GM12878 (cell line): Measurements from ENCODE around the gene MGLL. TPM values are rescaled to one million over a fixed set of nuclear protein-coding genes. Genes with fewer than 3 reads are reported as not detected.

Experiments used
- ATAC-seq: fragments of 200-7000 bp; cut with Tn5 transposase; 3 replicates; pipeline ENCODE4 v1.9.1; 2020; ENCODE audit warnings: mild to moderate bottlenecking, moderate library complexity
- BruUV-seq: library from RNA; stranded (reverse); fragments of 400-500 nt; replicated peaks from 2 replicates; lab custom pipeline; 2021; lab: Mats Ljungman, UMichigan
- CTCF ChIA-PET: fragments of 300-600 bp; sonication (Branson Sonifier 250); formaldehyde crosslinking; extraction: SDS; loops from one replicate; lab custom pipeline; 2021; ENCODE audit warnings: inconsistent platforms; lab: Yijun Ruan, JAX
- POLR2A ChIA-PET: fragments of 350-600 bp; formaldehyde crosslinking; extraction: SDS; loops from one replicate; lab custom pipeline; 2021; ENCODE audit warnings: inconsistent platforms; lab: Charles Lee
- RAD21 ChIA-PET: fragments of 300-600 bp; sonication (Branson Sonifier 250); formaldehyde crosslinking; loops from one replicate; lab custom pipeline; 2023; ENCODE audit warnings: antibody characterized with exemption; ENCODE audit not compliant: unreplicated experiment; lab: Charles Lee
- SMC1A ChIA-PET: fragments of 300-600 bp; sonication (Branson Sonifier 250); formaldehyde crosslinking; loops from one replicate; lab custom pipeline; 2023; ENCODE audit not compliant: unreplicated experiment, uncharacterized antibody; lab: Charles Lee
- DNase-seq: peaks from one replicate; pipeline ENCODE4 v3.0.0-alpha.2; 2011; ENCODE audit warnings: low read depth, low spot score
- FAIRE-seq: peaks from 3 replicates; lab custom pipeline; 2011; peaks lifted over from hg19 to GRCh38; lab: Jason Lieb, UNC
- H2AFZ ChIP-seq: 2 replicates; pipeline ENCODE4 v1.6.0; 2011; ENCODE audit warnings: low read depth, low read length, control low read depth; ENCODE audit not compliant: control insufficient read depth
- H3K27ac ChIP-seq: 2 replicates; pipeline ENCODE4 v1.5.1; 2011; ENCODE audit warnings: control low read depth; ENCODE audit not compliant: control insufficient read depth, insufficient read depth
- H3K27me3 ChIP-seq, 2 experiments: replicated peaks in 1 of 2; 2 replicates each; pipeline versions ENCODE4 v1.6.0 to v1.6.1; 2011; ENCODE audit warnings: low read length in 1 of 2; ENCODE audit not compliant: control insufficient read depth in 2 of 2, insufficient read depth in 2 of 2
- H3K36me3 ChIP-seq, 2 experiments: 2 replicates each; pipeline ENCODE4 v1.5.1; 2011; ENCODE audit warnings: low read length in 1 of 2; ENCODE audit not compliant: control insufficient read depth in 2 of 2, insufficient read depth in 2 of 2
- H3K4me1 ChIP-seq: 2 replicates; pipeline ENCODE4 v1.6.1; 2011; ENCODE audit warnings: mild to moderate bottlenecking, low read length, moderate library complexity, mixed read lengths; ENCODE audit not compliant: control insufficient read depth, insufficient read depth
- H3K4me2 ChIP-seq: 2 replicates; pipeline ENCODE4 v1.6.0; 2011; ENCODE audit warnings: control low read depth; ENCODE audit not compliant: control insufficient read depth, insufficient read depth
- H3K4me3 ChIP-seq: fragments of 200-600 bp; sonication (generic); 2 replicates; pipeline ENCODE4 v1.5.1; 2016
- H3K79me2 ChIP-seq: 2 replicates; pipeline ENCODE4 v1.6.0; 2011; ENCODE audit warnings: low read length; ENCODE audit not compliant: control insufficient read depth, insufficient read depth
- H3K9ac ChIP-seq: 2 replicates; pipeline ENCODE4 v1.8.0; 2011; ENCODE audit warnings: low read length, control low read depth, mixed read lengths; ENCODE audit not compliant: control insufficient read depth, insufficient read depth
- H3K9me3 ChIP-seq: replicated peaks from 3 replicates; pipeline ENCODE4 v1.5.1; 2011; ENCODE audit warnings: mild to moderate bottlenecking, low read length; ENCODE audit not compliant: control insufficient read depth, insufficient read depth
- H4K20me1 ChIP-seq: 2 replicates; pipeline ENCODE4 v1.6.0; 2011; ENCODE audit not compliant: control insufficient read depth, insufficient read depth
- EED ChIP-seq: sonication (generic); IDR thresholded peaks from 2 replicates; pipeline ENCODE4 v1.6.1; 2016; ENCODE audit warnings: antibody characterized with exemption, low read depth
- EZH2 ChIP-seq: IDR thresholded peaks from 2 replicates; pipeline ENCODE4 v1.6.1; 2012; ENCODE audit warnings: low read depth, mild to moderate bottlenecking, control low read depth, inconsistent platforms, low read length, borderline replicate concordance; ENCODE audit not compliant: control insufficient read depth
- GABPA ChIP-seq: IDR thresholded peaks from 2 replicates; pipeline ENCODE4 v1.6.1; 2014; ENCODE audit warnings: antibody characterized with exemption, low read depth, mild to moderate bottlenecking, inconsistent platforms
- JUND ChIP-seq: IDR thresholded peaks from 2 replicates; pipeline ENCODE4 v1.6.1; 2012; ENCODE audit warnings: low read depth, mild to moderate bottlenecking, low read length, improper control_type of control experiment, moderate library complexity
- MXI1 ChIP-seq: fragments of 150-350 bp; IDR thresholded peaks from 2 replicates; pipeline ENCODE4 v1.6.1; 2011; ENCODE audit warnings: low read depth, mild to moderate bottlenecking, inconsistent platforms, low read length, improper control_type of control experiment
- RFX5 ChIP-seq: IDR thresholded peaks from 2 replicates; pipeline ENCODE4 v1.6.1; 2011; ENCODE audit warnings: low read depth, low read length, improper control_type of control experiment
- ZNF622 ChIP-seq: fragments of 450-650 bp; IDR thresholded peaks from 2 replicates; pipeline ENCODE4 v1.6.1; 2017; ENCODE audit warnings: mild to moderate bottlenecking, inconsistent platforms
- ZSCAN29 ChIP-seq: fragments of 450-650 bp; IDR thresholded peaks from 2 replicates; pipeline ENCODE4 v1.6.1; 2017; ENCODE audit warnings: mild to moderate bottlenecking, moderate library complexity
- in situ Hi-C: fragments of 300-500 bp; cut with MboI; formaldehyde crosslinking; loops from 9 replicates; pipeline ENCODE4 v1.14.3; 2018; ENCODE audit warnings: mixed read lengths
- intact Hi-C: fragments of 100-400 bp; cut with micrococcal nuclease; formaldehyde crosslinking; loops from one replicate; pipeline ENCODE4 v1.14.2; 2022; ENCODE audit not compliant: unreplicated experiment
- polyA plus RNA-seq, 11 experiments: library from polyadenylated mRNA; depleted of rRNA in 4 of 11; unstranded in 6 of 11; stranded (reverse) in 5 of 11; fragments of >200 nt; fragmentation: Nextera tagmentation in 4 of 11; fragmentation: Illumina TruSeq in 1 of 11; extraction: Ambion mirVana in 4 of 11; extraction: Trizol in 1 of 11; gene quantifications; 1 replicate in 1 of 11; 2 replicates in 10 of 11; pipeline versions ENCODE4 v1.2.1 to v1.2.3, GENCODE V29; 2011 to 2016; ENCODE audit warnings: inconsistent platforms in 2 of 11, missing spikeins in 2 of 11, low read depth in 1 of 11
- total RNA-seq, 4 experiments: library from RNA; depleted of rRNA in 3 of 4; stranded (reverse); fragments of >200 nt in 3 of 4; fragmentation: Illumina TruSeq in 1 of 4; extraction: Trizol in 1 of 4; gene quantifications; 2 replicates each; pipeline versions ENCODE4 v1.2.1 to v1.2.3, GENCODE V29; 2013 to 2021
- TF ChIP-seq, protein P1 (sequence below): fragments of 450-650 bp; IDR thresholded peaks from 2 replicates; pipeline ENCODE4 v1.6.1; 2018; ENCODE audit warnings: mild to moderate bottlenecking, low read depth, moderate library complexity; ENCODE audit not compliant: partially characterized antibody
- TF ChIP-seq, protein P2 (sequence below): IDR thresholded peaks from 2 replicates; pipeline ENCODE4 v1.6.1; 2012; ENCODE audit warnings: low read depth, low read length, improper control_type of control experiment
- TF ChIP-seq, protein P3 (sequence below): fragments of 450-650 bp; IDR thresholded peaks from 2 replicates; pipeline ENCODE4 v1.6.1; 2017; ENCODE audit warnings: antibody characterized with exemption, mild to moderate bottlenecking, moderate library complexity
- TF ChIP-seq, protein P4 (sequence below): IDR thresholded peaks from 2 replicates; pipeline ENCODE4 v1.6.1; 2011; ENCODE audit warnings: borderline replicate concordance, low read depth, mild to moderate bottlenecking, moderate library complexity, mixed read lengths, low read length; ENCODE audit not compliant: insufficient read depth; ENCODE audit errors: extremely low read length

The MGLL gene
- total and polyA plus RNA-seq, 10 of the 15 experiments (the other 5 are each of a cell fraction or from before 2014, with no cell fraction given), result 44.9 to 177 (median 72.9) TPM

DNA sequence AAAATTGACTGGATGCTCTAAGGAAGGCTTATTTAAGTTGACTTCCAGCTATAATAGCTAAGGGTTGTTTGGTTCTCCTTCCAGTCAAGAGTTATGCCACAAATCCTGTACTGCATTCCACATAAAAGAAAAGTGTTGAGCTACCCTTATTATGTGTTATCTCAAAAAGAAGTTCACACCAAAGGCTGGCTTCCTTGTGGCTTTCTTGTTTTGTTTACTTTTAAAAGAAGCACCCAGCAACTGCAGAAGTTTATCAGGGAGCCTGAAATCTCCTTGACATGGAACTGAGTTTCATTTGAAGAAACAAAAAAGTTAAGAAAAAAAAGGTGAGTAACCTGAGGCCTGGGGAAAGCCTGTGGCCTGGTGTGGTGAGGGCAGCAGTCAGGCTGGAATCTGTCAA is 10.2 kb downstream of the MGLL start:
- H4K20me1 ChIP-seq, result no peaks in the 10 kb centered on the region
- H3K36me3 ChIP-seq, result peaks cover 31 to 41% of the 10 kb centered on the region in 2 experiments
- ChIA-PET POLR2A (interaction anchor here (1.3 to 2.8 kb wide), 3 partner anchors 8 to 61 kb away, joined by 3 to 13 read pairs (median 4); no protein-coding TSS in a partner anchor), SMC1A (interaction anchor here (0.6 to 0.9 kb wide), 3 partner anchors 9 to 115 kb away, joined by 3 to 4 read pairs (median 3); no protein-coding TSS in a partner anchor), RAD21 (interaction anchor here (1.8 kb wide), 1 partner anchor 21 kb away, joined by 5 read pairs; no protein-coding TSS in a partner anchor)
- in situ Hi-C loops, result no loop called here
- H3K9me3 ChIP-seq, result peaks cover 5% of the 10 kb centered on the region; the same call in 1 of the 3 replicates
- no peak overlapping the region for H3K9ac ChIP-seq
- H2AFZ ChIP-seq, result no peak overlapping the region
- H3K27me3 ChIP-seq, result no peaks in the 10 kb centered on the region
- BruUV-seq, result no TSS peak
- intact Hi-C loops, result no loop called here
- no peak for ATAC-seq
- no peak overlapping the region for H3K4me2 ChIP-seq
- DNase-seq, result no peak
- no peaks in the 10 kb centered on the region; the same call in 1 of the 2 replicates for H3K79me2 ChIP-seq
- no peak overlapping the region for H3K27ac ChIP-seq
- FAIRE-seq, result no peak
- no peak for TF ChIP-seq EED
- no peak for TF ChIP-seq EZH2
- TF ChIP-seq GABPA, result no peak
- TF ChIP-seq, protein P1, sequence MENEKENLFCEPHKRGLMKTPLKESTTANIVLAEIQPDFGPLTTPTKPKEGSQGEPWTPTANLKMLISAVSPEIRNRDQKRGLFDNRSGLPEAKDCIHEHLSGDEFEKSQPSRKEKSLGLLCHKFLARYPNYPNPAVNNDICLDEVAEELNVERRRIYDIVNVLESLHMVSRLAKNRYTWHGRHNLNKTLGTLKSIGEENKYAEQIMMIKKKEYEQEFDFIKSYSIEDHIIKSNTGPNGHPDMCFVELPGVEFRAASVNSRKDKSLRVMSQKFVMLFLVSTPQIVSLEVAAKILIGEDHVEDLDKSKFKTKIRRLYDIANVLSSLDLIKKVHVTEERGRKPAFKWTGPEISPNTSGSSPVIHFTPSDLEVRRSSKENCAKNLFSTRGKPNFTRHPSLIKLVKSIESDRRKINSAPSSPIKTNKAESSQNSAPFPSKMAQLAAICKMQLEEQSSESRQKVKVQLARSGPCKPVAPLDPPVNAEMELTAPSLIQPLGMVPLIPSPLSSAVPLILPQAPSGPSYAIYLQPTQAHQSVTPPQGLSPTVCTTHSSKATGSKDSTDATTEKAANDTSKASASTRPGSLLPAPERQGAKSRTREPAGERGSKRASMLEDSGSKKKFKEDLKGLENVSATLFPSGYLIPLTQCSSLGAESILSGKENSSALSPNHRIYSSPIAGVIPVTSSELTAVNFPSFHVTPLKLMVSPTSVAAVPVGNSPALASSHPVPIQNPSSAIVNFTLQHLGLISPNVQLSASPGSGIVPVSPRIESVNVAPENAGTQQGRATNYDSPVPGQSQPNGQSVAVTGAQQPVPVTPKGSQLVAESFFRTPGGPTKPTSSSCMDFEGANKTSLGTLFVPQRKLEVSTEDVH, result no peak
- TF ChIP-seq ZNF622, result no peak
- no peak for TF ChIP-seq ZSCAN29
- no peak for TF ChIP-seq JUND
- TF ChIP-seq, protein P2, sequence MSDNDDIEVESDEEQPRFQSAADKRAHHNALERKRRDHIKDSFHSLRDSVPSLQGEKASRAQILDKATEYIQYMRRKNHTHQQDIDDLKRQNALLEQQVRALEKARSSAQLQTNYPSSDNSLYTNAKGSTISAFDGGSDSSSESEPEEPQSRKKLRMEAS, result no peak
- TF ChIP-seq RFX5, result no peak
- TF ChIP-seq, protein P3, sequence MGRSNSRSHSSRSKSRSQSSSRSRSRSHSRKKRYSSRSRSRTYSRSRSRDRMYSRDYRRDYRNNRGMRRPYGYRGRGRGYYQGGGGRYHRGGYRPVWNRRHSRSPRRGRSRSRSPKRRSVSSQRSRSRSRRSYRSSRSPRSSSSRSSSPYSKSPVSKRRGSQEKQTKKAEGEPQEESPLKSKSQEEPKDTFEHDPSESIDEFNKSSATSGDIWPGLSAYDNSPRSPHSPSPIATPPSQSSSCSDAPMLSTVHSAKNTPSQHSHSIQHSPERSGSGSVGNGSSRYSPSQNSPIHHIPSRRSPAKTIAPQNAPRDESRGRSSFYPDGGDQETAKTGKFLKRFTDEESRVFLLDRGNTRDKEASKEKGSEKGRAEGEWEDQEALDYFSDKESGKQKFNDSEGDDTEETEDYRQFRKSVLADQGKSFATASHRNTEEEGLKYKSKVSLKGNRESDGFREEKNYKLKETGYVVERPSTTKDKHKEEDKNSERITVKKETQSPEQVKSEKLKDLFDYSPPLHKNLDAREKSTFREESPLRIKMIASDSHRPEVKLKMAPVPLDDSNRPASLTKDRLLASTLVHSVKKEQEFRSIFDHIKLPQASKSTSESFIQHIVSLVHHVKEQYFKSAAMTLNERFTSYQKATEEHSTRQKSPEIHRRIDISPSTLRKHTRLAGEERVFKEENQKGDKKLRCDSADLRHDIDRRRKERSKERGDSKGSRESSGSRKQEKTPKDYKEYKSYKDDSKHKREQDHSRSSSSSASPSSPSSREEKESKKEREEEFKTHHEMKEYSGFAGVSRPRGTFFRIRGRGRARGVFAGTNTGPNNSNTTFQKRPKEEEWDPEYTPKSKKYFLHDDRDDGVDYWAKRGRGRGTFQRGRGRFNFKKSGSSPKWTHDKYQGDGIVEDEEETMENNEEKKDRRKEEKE, result no peak
- TF ChIP-seq MXI1, result no peak
- TF ChIP-seq, protein P4, sequence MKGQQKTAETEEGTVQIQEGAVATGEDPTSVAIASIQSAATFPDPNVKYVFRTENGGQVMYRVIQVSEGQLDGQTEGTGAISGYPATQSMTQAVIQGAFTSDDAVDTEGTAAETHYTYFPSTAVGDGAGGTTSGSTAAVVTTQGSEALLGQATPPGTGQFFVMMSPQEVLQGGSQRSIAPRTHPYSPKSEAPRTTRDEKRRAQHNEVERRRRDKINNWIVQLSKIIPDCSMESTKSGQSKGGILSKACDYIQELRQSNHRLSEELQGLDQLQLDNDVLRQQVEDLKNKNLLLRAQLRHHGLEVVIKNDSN, result no peak
- TF ChIP-seq, all 136 proteins: peak for 0
- CTCF ChIA-PET, result no interaction called here
- Histone ChIP-seq H3K4me3 (no peak overlapping the region), H3K4me1 (peaks cover 22% of the 10 kb centered on the region)
